B cell (primary cell): Measurements from ENCODE around the gene PHRF1. TPM values are rescaled to one million over a fixed set of nuclear protein-coding genes. Genes with fewer than 3 reads are reported as not detected.

ENCODE experiments used
- ATAC-seq: fragments of 200-7000 bp; cut with Tn5 transposase; one replicate; pipeline ENCODE4 v1.10.0; 2021; ENCODE audit warnings: low read depth, mild to moderate bottlenecking, moderate number of reproducible peaks, moderate library complexity
- CTCF ChIA-PET: fragments of 350-600 bp; sonication (Branson Sonifier 250); formaldehyde crosslinking; loops from one replicate; lab custom pipeline; 2021; ENCODE audit warnings: antibody characterized with exemption, inconsistent platforms; lab: Charles Lee
- POLR2A ChIA-PET: fragments of 350-600 bp; sonication (Branson Sonifier 250); formaldehyde crosslinking; loops from one replicate; lab custom pipeline; 2021; ENCODE audit warnings: antibody characterized with exemption; lab: Charles Lee
- DNase-seq: peaks from one replicate; pipeline ENCODE4 v3.0.0; 2013
- H2AFZ ChIP-seq: 2 replicates; pipeline ENCODE4 v1.6.1; 2012; ENCODE audit warnings: mild to moderate bottlenecking, low read depth, low read length; ENCODE audit not compliant: insufficient read depth, poor library complexity, severe bottlenecking
- H3K27ac ChIP-seq, 2 donors: 1 replicate in 1 of 2; 2 replicates in 1 of 2; pipeline ENCODE4 v1.5.1; 2012 to 2013; ENCODE audit warnings: low read length in 2 of 2, mild to moderate bottlenecking in 2 of 2, moderate library complexity in 1 of 2
- H3K27me3 ChIP-seq, 4 experiments: fragments of 200-600 bp in 1 of 4; sonication (generic) in 1 of 4; replicated peaks in 1 of 4; 1 replicate in 2 of 4; 2 replicates in 2 of 4; pipeline versions ENCODE4 v1.6.1 to v1.7.0; 2013 to 2016; ENCODE audit warnings: low read length in 3 of 4, mild to moderate bottlenecking in 2 of 4, mixed read lengths in 1 of 4, moderate library complexity in 1 of 4; ENCODE audit not compliant: insufficient read depth in 4 of 4, control insufficient read depth in 3 of 4; ENCODE audit errors: control extremely low read depth in 1 of 4
- H3K36me3 ChIP-seq, 2 experiments: replicated peaks in 1 of 2; 1 replicate in 1 of 2; 2 replicates in 1 of 2; pipeline versions ENCODE4 v1.6.1 to v1.7.1; 2013; ENCODE audit warnings: low read length in 1 of 2; ENCODE audit not compliant: insufficient read depth in 2 of 2, control insufficient read depth in 1 of 2; ENCODE audit errors: control extremely low read depth in 1 of 2, extremely low read depth in 1 of 2
- H3K4me1 ChIP-seq, 2 donors: fragments of 200-600 bp in 1 of 2; sonication (generic) in 1 of 2; 1 replicate in 1 of 2; 2 replicates in 1 of 2; pipeline versions ENCODE4 v1.5.1 to v1.6.1; 2013 to 2017; ENCODE audit warnings: low read length in 2 of 2; ENCODE audit not compliant: control insufficient read depth in 2 of 2, insufficient read depth in 2 of 2
- H3K4me2 ChIP-seq: replicated peaks from 2 replicates; pipeline ENCODE3; 2012; ENCODE audit warnings: mild to moderate bottlenecking, low read depth, low read length; ENCODE audit not compliant: poor library complexity, severe bottlenecking
- H3K4me3 ChIP-seq, 5 experiments: fragments of 200-600 bp in 1 of 5; sonication (generic) in 1 of 5; 1 replicate in 3 of 5; 2 replicates in 2 of 5; pipeline versions ENCODE4 v1.5.1 to v1.7.0; 2011 to 2016; ENCODE audit warnings: low read length in 4 of 5, mild to moderate bottlenecking in 4 of 5, low read depth in 2 of 5, control low read depth in 1 of 5, moderate library complexity in 1 of 5; ENCODE audit not compliant: insufficient read depth in 1 of 5; ENCODE audit errors: control extremely low read depth in 1 of 5, extremely low read depth in 1 of 5
- H3K79me2 ChIP-seq: fragments of 200-600 bp; sonication (generic); one replicate; pipeline ENCODE4 v1.6.0; 2016; ENCODE audit warnings: low read length; ENCODE audit not compliant: control insufficient read depth, insufficient read depth
- H3K9ac ChIP-seq: fragments of 200-600 bp; sonication (generic); 2 replicates; pipeline ENCODE4 v1.6.1; 2017; ENCODE audit warnings: mild to moderate bottlenecking, low read length, moderate library complexity
- H3K9me3 ChIP-seq, 3 donors: one replicate each; pipeline versions ENCODE4 v1.6.1 to v1.7.1; 2013; ENCODE audit warnings: low read length in 2 of 3; ENCODE audit not compliant: control insufficient read depth in 2 of 3, insufficient read depth in 1 of 3; ENCODE audit errors: control extremely low read depth in 1 of 3
- H4K20me1 ChIP-seq: 2 replicates; pipeline ENCODE4 v1.6.0; 2012; ENCODE audit warnings: mild to moderate bottlenecking, low read length; ENCODE audit not compliant: insufficient read depth, control insufficient read depth, poor library complexity, severe bottlenecking
- H3K27ac Mint-ChIP-seq: one replicate; pipeline ENCODE4 v1.8.0; 2021; ENCODE audit warnings: mixed read lengths
- H3K27me3 Mint-ChIP-seq: one replicate; pipeline ENCODE4 v1.8.0; 2021; ENCODE audit warnings: mixed read lengths
- H3K4me1 Mint-ChIP-seq: one replicate; pipeline ENCODE4 v1.8.0; 2021; ENCODE audit warnings: mixed read lengths
- H3K4me3 Mint-ChIP-seq: one replicate; pipeline ENCODE4 v1.8.0; 2021; ENCODE audit warnings: mixed read lengths
- H3K9me3 Mint-ChIP-seq: one replicate; pipeline ENCODE4 v1.8.0; 2022; ENCODE audit warnings: mixed read lengths; ENCODE audit not compliant: insufficient read depth
- CTCF ChIP-seq: fragments of 200-600 bp; IDR thresholded peaks from one replicate; pipeline ENCODE4 v1.8.0; 2022; ENCODE audit warnings: antibody characterized with exemption, mild to moderate bottlenecking
- EZH2 ChIP-seq: IDR thresholded peaks from 2 replicates; pipeline ENCODE4 v1.6.1; 2012; ENCODE audit warnings: borderline replicate concordance, low read depth, mild to moderate bottlenecking, moderate library complexity, low read length; ENCODE audit not compliant: insufficient read depth, poor library complexity, severe bottlenecking
- WGBS: methylation state at CpG from one replicate; pipeline ENCODE4 v1.1.5; 2013; ENCODE audit warnings: missing lambda C conversion rate; ENCODE audit not compliant: insufficient coverage; 5-methylcytosine and 5-hydroxymethylcytosine counted together
- intact Hi-C: fragments of 100-400 bp; cut with micrococcal nuclease; formaldehyde crosslinking; loops from one replicate; pipeline ENCODE4 v1.10.0; 2022
- polyA plus RNA-seq: library from polyadenylated mRNA; depleted of rRNA; stranded (reverse); fragments of >200 nt; gene quantifications from 2 replicates; pipeline ENCODE4 v1.2.3, GENCODE V29; 2012
- total RNA-seq, 2 donors: library from RNA; stranded (reverse); fragments of 120-200 nt in 1 of 2; gene quantifications; 1 replicate in 1 of 2; 2 replicates in 1 of 2; pipeline versions ENCODE4 v1.2.3 to v1.2.4, GENCODE V29; 2013 to 2022

PHRF1 gene
- total and polyA plus RNA-seq, 2 donors (not counting 1 experiment from before 2014, with no cell fraction given) = 22.3 to 57.9 TPM

- ChIA-PET CTCF (interaction anchor here (1.3 to 2.3 kb wide), 2 partner anchors 9 to 22 kb away, joined by 3 to 4 read pairs; no protein-coding TSS in a partner anchor), POLR2A (interaction anchor here (1.8 to 1.9 kb wide), 2 partner anchors 22 to 145 kb away, joined by 4 to 18 read pairs; no protein-coding TSS in a partner anchor)
- Histone ChIP-seq H3K9me3 (peaks cover 0 to 3% (median 0%) of the 10 kb centered on the region in 3 donors), H3K4me2 (peak overlapping the region; percentile 95), H3K27ac (peak overlapping the region in 1 of 2 donors; percentile 68), H3K79me2 (peaks cover 53% of the 10 kb centered on the region), H4K20me1 (peaks cover 61% of the 10 kb centered on the region), H3K4me1 (peaks cover 30 to 44% of the 10 kb centered on the region in 2 donors), H3K4me3 (peak overlapping the region; percentile 65 to 95 (median 77)), H2AFZ (peak overlapping the region; percentile 95), H3K9ac (peak overlapping the region; percentile 85), H3K27me3 (peaks cover 0 to 16% (median 7%) of the 10 kb centered on the region in 4 experiments), H3K36me3 (peaks cover 1 to 6% of the 10 kb centered on the region in 2 experiments)
- DNase-seq (peak; percentile 45), ATAC-seq (no peak)
- TF ChIP-seq EZH2 (no peak), CTCF (no peak)
- intact Hi-C loops = loop anchor here (1.0 to 10.0 kb wide), 5 partner anchors 9 to 808 kb away; partner anchors contain the start of genes BRSK2 and LRRC56
- Mint-ChIP-seq H3K9me3 (no peaks in the 10 kb centered on the region), H3K27me3 (peaks cover 15% of the 10 kb centered on the region), H3K4me3 (peak overlapping the region; percentile 89), H3K4me1 (peaks cover 46% of the 10 kb centered on the region), H3K27ac (peak overlapping the region; percentile 61)
- 7% methylated on average over 40 of the region's 48 CpGs for WGBS
Measured at GRCh38 chr11:576811-577610, 741 bp downstream of the PHRF1 start.
